HepG2 (cell line): ENCODE measurements around the gene SRD5A1. TPM values are rescaled to one million over a fixed set of nuclear protein-coding genes. Genes with fewer than 3 reads are reported as not detected.

ENCODE experiments used
- ATAC-seq: fragments of 200-7000 bp; cut with Tn5 transposase; 3 replicates; pipeline ENCODE4 v1.9.1; 2020; ENCODE audit warnings: mild to moderate bottlenecking, moderate library complexity
- BruUV-seq: library from RNA; stranded (reverse); fragments of 400-500 nt; replicated peaks from 2 replicates; lab custom pipeline; 2021; lab: Mats Ljungman, UMichigan
- CTCF ChIA-PET: fragments of 300-600 bp; formaldehyde crosslinking; extraction: SDS; loops from one replicate; lab custom pipeline; 2021; ENCODE audit warnings: low total read pairs, inconsistent platforms, low intra/inter-chr PET ratio; lab: Yijun Ruan, JAX
- POLR2A ChIA-PET: fragments of 350-600 bp; sonication (Branson Sonifier 250); formaldehyde crosslinking; loops from one replicate; lab custom pipeline; 2020; ENCODE audit warnings: antibody characterized with exemption, inconsistent platforms; lab: Yijun Ruan, JAX
- DNase-seq: peaks from one replicate; pipeline ENCODE4 v3.0.0-alpha.2; 2015; ENCODE audit warnings: low spot score
- FAIRE-seq: peaks from 3 replicates; lab custom pipeline; 2011; peaks lifted over from hg19 to GRCh38; lab: Jason Lieb, UNC
- H2AFZ ChIP-seq: one replicate; pipeline ENCODE4 v1.6.1; 2011; ENCODE audit warnings: low read length, inconsistent platforms
- H3K27ac ChIP-seq: fragments of 300-600 bp; 3 replicates; pipeline ENCODE4 v1.8.0; 2011; ENCODE audit warnings: mixed run types, mild to moderate bottlenecking, mixed read lengths, low read length, inconsistent platforms; ENCODE audit not compliant: insufficient read depth; ENCODE audit errors: extremely low read length
- H3K27me3 ChIP-seq, 2 experiments: fragments of 200-600 bp in 1 of 2; 2 replicates in 1 of 2; 3 replicates in 1 of 2; pipeline versions ENCODE4 v1.6.0 to v1.8.0; 2011; ENCODE audit warnings: low read length in 2 of 2, mild to moderate bottlenecking in 2 of 2, moderate library complexity in 2 of 2, inconsistent platforms in 1 of 2; ENCODE audit not compliant: insufficient read depth in 2 of 2, control insufficient read depth in 1 of 2
- H3K36me3 ChIP-seq, 2 experiments: fragments of 200-600 bp in 1 of 2; replicated peaks in 1 of 2; 2 replicates in 1 of 2; 3 replicates in 1 of 2; pipeline versions ENCODE4 v1.5.1 to v1.8.0; 2011; ENCODE audit warnings: low read length in 2 of 2, inconsistent platforms in 1 of 2; ENCODE audit not compliant: insufficient read depth in 2 of 2, control insufficient read depth in 1 of 2
- H3K4me1 ChIP-seq: 2 replicates; pipeline ENCODE4 v1.5.1; 2012; ENCODE audit warnings: low read length, inconsistent platforms; ENCODE audit not compliant: insufficient read depth
- H3K4me2 ChIP-seq: 2 replicates; pipeline ENCODE4 v1.6.0; 2011; ENCODE audit warnings: low read depth, low read length, inconsistent platforms
- H3K4me3 ChIP-seq, 3 experiments: fragments of 200-600 bp in 1 of 3; sonication (generic), shearing (Covaris generic) in 1 of 3; replicated peaks in 1 of 3; 2 replicates each; pipeline ENCODE4 v1.5.1; 2011 to 2016; ENCODE audit warnings: low read length in 3 of 3, inconsistent platforms in 2 of 3, low read depth in 2 of 3, mild to moderate bottlenecking in 2 of 3, control low read depth in 1 of 3, mixed read lengths in 1 of 3; ENCODE audit not compliant: insufficient read depth in 1 of 3
- H3K79me2 ChIP-seq: one replicate; pipeline ENCODE4 v1.6.1; 2011; ENCODE audit warnings: low read length, inconsistent platforms; ENCODE audit not compliant: insufficient read depth
- H3K9ac ChIP-seq: 2 replicates; pipeline ENCODE4 v1.6.0; 2011; ENCODE audit warnings: mild to moderate bottlenecking, low read depth, low read length, inconsistent platforms; ENCODE audit not compliant: insufficient read depth
- H3K9me3 ChIP-seq: 2 replicates; pipeline ENCODE4 v1.5.1; 2012; ENCODE audit warnings: mild to moderate bottlenecking, low read length
- H4K20me1 ChIP-seq: 2 replicates; pipeline ENCODE4 v1.6.0; 2011; ENCODE audit warnings: inconsistent platforms, mild to moderate bottlenecking, low read length, moderate library complexity; ENCODE audit not compliant: insufficient read depth
- KLF12 ChIP-seq: sonication (generic); formaldehyde crosslinking; IDR thresholded peaks from 2 replicates; pipeline ENCODE4 v1.4.0; 2020; ENCODE audit warnings: missing genetic modification reagents, borderline replicate concordance
- ZKSCAN1 ChIP-seq: fragments of 150-350 bp; IDR thresholded peaks from 2 replicates; pipeline ENCODE4 v1.6.1; 2014; ENCODE audit warnings: low read length
- ZNF20 ChIP-seq: sonication (generic); formaldehyde crosslinking; IDR thresholded peaks from 2 replicates; pipeline ENCODE4 v1.4.0; 2020; ENCODE audit warnings: mild to moderate bottlenecking, moderate library complexity, missing genetic modification reagents
- ZNF232 ChIP-seq: sonication (generic); formaldehyde crosslinking; IDR thresholded peaks from 2 replicates; pipeline ENCODE4 v1.4.0; 2020; ENCODE audit warnings: missing genetic modification reagents, borderline replicate concordance
- ZNF274 ChIP-seq: sonication (generic); formaldehyde crosslinking; IDR thresholded peaks from 2 replicates; pipeline ENCODE4 v1.5.1; 2020; ENCODE audit warnings: mild to moderate bottlenecking, missing genetic modification reagents
- ZNF616 ChIP-seq: sonication (generic); formaldehyde crosslinking; IDR thresholded peaks from 2 replicates; pipeline ENCODE4 v1.5.0; 2020; ENCODE audit warnings: low read depth, mild to moderate bottlenecking, missing genetic modification reagents
- ZNF713 ChIP-seq: sonication (generic); formaldehyde crosslinking; IDR thresholded peaks from 2 replicates; pipeline ENCODE4 v1.4.0; 2020; ENCODE audit warnings: mild to moderate bottlenecking, missing genetic modification reagents
- ZNF775 ChIP-seq: sonication (generic); formaldehyde crosslinking; IDR thresholded peaks from 2 replicates; pipeline ENCODE4 v1.4.0; 2020; ENCODE audit warnings: missing genetic modification reagents, mild to moderate bottlenecking, moderate library complexity, borderline replicate concordance
- ZSCAN21 ChIP-seq: sonication (generic); formaldehyde crosslinking; IDR thresholded peaks from 2 replicates; pipeline ENCODE4 v1.8.0; 2022; ENCODE audit warnings: mild to moderate bottlenecking, missing genetic modification reagents, moderate library complexity, borderline replicate concordance
- WGBS: methylation state at CpG from one replicate; pipeline ENCODE4 v1.1.6; 2017; ENCODE audit warnings: low lambda C conversion rate; 5-methylcytosine and 5-hydroxymethylcytosine counted together
- in situ Hi-C: cut with HindIII; loops from 2 replicates; pipeline ENCODE4 v1.10.0; 2017; ENCODE audit warnings: low pct_unique_long_range_greater_than_20kb; ENCODE audit not compliant: extremely low pct_ligation_motif_present
- intact Hi-C: fragments of 100-400 bp; cut with micrococcal nuclease; formaldehyde crosslinking; loops from one replicate; pipeline ENCODE4 v1.10.0; 2022; ENCODE audit not compliant: unreplicated experiment
- polyA plus RNA-seq, 8 experiments: library from polyadenylated mRNA; depleted of rRNA in 3 of 8; stranded (reverse) in 7 of 8; unstranded in 1 of 8; fragments of >200 nt; fragmentation: Illumina TruSeq in 4 of 8; extraction: Trizol in 4 of 8; gene quantifications; 2 replicates each; pipeline versions ENCODE4 v1.2.1 to v1.2.3, GENCODE V29; 2011 to 2016; ENCODE audit warnings: low read depth in 4 of 8, missing spikeins in 1 of 8, mixed read lengths in 1 of 8; ENCODE audit not compliant: insufficient read depth in 1 of 8
- total RNA-seq, 5 experiments: library from RNA; depleted of rRNA; stranded (reverse); fragments of >200 nt; fragmentation: Illumina TruSeq; extraction: Trizol; gene quantifications; 2 replicates each; pipeline ENCODE4 v1.2.3, GENCODE V29; 2016; ENCODE audit warnings: low read depth in 1 of 5
- TF ChIP-seq, protein P1 (sequence below): sonication (generic); formaldehyde crosslinking; IDR thresholded peaks from 2 replicates; pipeline ENCODE4 v1.9.0; 2021; ENCODE audit warnings: missing genetic modification reagents, borderline replicate concordance
- TF ChIP-seq, protein P2 (sequence below): sonication (generic); formaldehyde crosslinking; IDR thresholded peaks from 2 replicates; pipeline ENCODE4 v1.5.1; 2020; ENCODE audit warnings: missing genetic modification reagents, mild to moderate bottlenecking, borderline replicate concordance

The SRD5A1 gene
- total and polyA plus RNA-seq, 2 of the 13 experiments (the other 11 are each of a cell fraction or from before 2014, with no cell fraction given): 6.1 to 9.9 TPM

GRCh38 chr5:6723122-6723815, 90.0 kb downstream of the SRD5A1 start:
- Histone ChIP-seq H3K4me3 (no peak overlapping the region), H3K27me3 (no peaks in the 10 kb centered on the region), H3K4me2 (no peak overlapping the region), H4K20me1 (peaks cover 59% of the 10 kb centered on the region), H3K9ac (no peak overlapping the region), H3K27ac (no peak overlapping the region), H2AFZ (no peak overlapping the region), H3K4me1 (peaks cover 25% of the 10 kb centered on the region), H3K9me3 (no peaks in the 10 kb centered on the region), H3K79me2 (peaks cover 96% of the 10 kb centered on the region), H3K36me3 (peaks cover 7 to 54% of the 10 kb centered on the region in 2 experiments; a peak in 4 of 5 replicates)
- DNase-seq (no peak), FAIRE-seq (no peak), ATAC-seq (no peak)
- intact Hi-C loops: no loop called here
- BruUV-seq: no TSS peak
- in situ Hi-C loops: no loop called here
- ChIA-PET CTCF (no interaction called here), POLR2A (no interaction called here)
- 97% methylated on average over 13 of the region's 14 CpGs for whole genome bisulfite sequencing
- TF ChIP-seq ZNF616 (no peak), ZNF775 (CRISPR knock-in tag) (no peak), ZNF20 (CRISPR knock-in tag) (no peak), ZKSCAN1 (no peak), ZNF274 (CRISPR knock-in tag) (no peak), ZNF232 (CRISPR knock-in tag) (no peak), ZNF713 (CRISPR knock-in tag) (no peak), ZSCAN21 (CRISPR knock-in tag) (no peak), KLF12 (CRISPR knock-in tag) (no peak)
- TF ChIP-seq, protein P1, sequence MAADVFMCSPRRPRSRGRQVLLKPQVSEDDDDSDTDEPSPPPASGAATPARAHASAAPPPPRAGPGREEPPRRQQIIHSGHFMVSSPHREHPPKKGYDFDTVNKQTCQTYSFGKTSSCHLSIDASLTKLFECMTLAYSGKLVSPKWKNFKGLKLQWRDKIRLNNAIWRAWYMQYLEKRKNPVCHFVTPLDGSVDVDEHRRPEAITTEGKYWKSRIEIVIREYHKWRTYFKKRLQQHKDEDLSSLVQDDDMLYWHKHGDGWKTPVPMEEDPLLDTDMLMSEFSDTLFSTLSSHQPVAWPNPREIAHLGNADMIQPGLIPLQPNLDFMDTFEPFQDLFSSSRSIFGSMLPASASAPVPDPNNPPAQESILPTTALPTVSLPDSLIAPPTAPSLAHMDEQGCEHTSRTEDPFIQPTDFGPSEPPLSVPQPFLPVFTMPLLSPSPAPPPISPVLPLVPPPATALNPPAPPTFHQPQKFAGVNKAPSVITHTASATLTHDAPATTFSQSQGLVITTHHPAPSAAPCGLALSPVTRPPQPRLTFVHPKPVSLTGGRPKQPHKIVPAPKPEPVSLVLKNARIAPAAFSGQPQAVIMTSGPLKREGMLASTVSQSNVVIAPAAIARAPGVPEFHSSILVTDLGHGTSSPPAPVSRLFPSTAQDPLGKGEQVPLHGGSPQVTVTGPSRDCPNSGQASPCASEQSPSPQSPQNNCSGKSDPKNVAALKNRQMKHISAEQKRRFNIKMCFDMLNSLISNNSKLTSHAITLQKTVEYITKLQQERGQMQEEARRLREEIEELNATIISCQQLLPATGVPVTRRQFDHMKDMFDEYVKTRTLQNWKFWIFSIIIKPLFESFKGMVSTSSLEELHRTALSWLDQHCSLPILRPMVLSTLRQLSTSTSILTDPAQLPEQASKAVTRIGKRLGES (CRISPR knock-in tag): no peak
- TF ChIP-seq, protein P2, sequence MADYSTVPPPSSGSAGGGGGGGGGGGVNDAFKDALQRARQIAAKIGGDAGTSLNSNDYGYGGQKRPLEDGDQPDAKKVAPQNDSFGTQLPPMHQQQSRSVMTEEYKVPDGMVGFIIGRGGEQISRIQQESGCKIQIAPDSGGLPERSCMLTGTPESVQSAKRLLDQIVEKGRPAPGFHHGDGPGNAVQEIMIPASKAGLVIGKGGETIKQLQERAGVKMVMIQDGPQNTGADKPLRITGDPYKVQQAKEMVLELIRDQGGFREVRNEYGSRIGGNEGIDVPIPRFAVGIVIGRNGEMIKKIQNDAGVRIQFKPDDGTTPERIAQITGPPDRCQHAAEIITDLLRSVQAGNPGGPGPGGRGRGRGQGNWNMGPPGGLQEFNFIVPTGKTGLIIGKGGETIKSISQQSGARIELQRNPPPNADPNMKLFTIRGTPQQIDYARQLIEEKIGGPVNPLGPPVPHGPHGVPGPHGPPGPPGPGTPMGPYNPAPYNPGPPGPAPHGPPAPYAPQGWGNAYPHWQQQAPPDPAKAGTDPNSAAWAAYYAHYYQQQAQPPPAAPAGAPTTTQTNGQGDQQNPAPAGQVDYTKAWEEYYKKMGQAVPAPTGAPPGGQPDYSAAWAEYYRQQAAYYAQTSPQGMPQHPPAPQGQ (CRISPR knock-in tag): no peak
